Measurements from ENCODE around the gene TSPAN7.

Gene TSPAN7

GRCh38 chrX:38618180-38618579 lies 56.8 kb downstream of the TSPAN7 start:
- no peaks in the 10 kb centered on the region for H3K36me3 ChIP-seq (ENCODE audit: control insufficient read depth in 2 of 2, insufficient read depth in 2 of 2, low read length in 2 of 2)
- no peaks in the 10 kb centered on the region for H3K4me1 ChIP-seq (ENCODE audit: control insufficient read depth, insufficient read depth, low read length)
- H3K4me3 ChIP-seq (ENCODE audit: low read length in 2 of 2) = no peak overlapping the region
- no peaks in the 10 kb centered on the region for H3K9me3 ChIP-seq (ENCODE audit: control insufficient read depth in 2 of 2, low read length in 2 of 2)
- no peak overlapping the region for H3K27ac ChIP-seq (ENCODE audit: low read length)
- H3K9ac ChIP-seq (ENCODE audit: low read length in 2 of 2) = no peak overlapping the region
- peaks cover 0 to 13% of the 10 kb centered on the region in 2 donors for H3K27me3 ChIP-seq (ENCODE audit: control insufficient read depth in 1 of 2, insufficient read depth in 2 of 2, low read length in 2 of 2)

DNA sequence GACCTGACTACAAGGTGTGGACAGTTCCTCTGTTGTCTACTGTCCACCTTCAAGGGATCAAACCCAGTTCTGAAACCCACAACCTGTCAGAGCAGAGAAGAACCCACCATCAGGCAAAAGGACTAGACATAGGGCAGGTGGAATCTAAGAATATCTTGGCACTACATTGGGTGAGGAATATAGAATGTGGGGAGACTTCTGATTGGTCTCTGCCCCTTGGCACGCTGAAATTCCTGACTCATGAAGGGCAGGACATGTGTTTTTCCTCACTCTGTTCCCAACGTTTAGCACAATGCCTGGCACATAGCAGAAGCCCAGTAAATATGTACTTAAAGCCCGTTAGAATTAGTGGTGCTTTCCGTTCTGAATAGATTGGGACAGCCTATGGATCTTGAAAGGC lies 59.3 kb downstream of the TSPAN7 start:
- H3K36me3 ChIP-seq (ENCODE audit: control insufficient read depth in 2 of 2, insufficient read depth in 2 of 2, low read length in 2 of 2) = no peaks in the 10 kb centered on the region
- H3K4me3 ChIP-seq (ENCODE audit: low read length in 2 of 2) = no peak overlapping the region
- no peak overlapping the region for H3K27ac ChIP-seq (ENCODE audit: low read length)
- H3K9ac ChIP-seq (ENCODE audit: low read length in 2 of 2) = no peak overlapping the region
- H3K9me3 ChIP-seq (ENCODE audit: control insufficient read depth in 2 of 2, low read length in 2 of 2) = no peaks in the 10 kb centered on the region
- peaks cover 0 to 14% of the 10 kb centered on the region in 2 donors for H3K27me3 ChIP-seq (ENCODE audit: control insufficient read depth in 1 of 2, insufficient read depth in 2 of 2, low read length in 2 of 2)
- H3K4me1 ChIP-seq (ENCODE audit: control insufficient read depth, insufficient read depth, low read length) = no peaks in the 10 kb centered on the region

- no peak overlapping the region for H3K27ac ChIP-seq (ENCODE audit: low read length)
These were observed 65.0 kb downstream of the TSPAN7 start for GRCh38 chrX:38626296-38626695.

GRCh38 chrX:38627683-38628082 lies 66.3 kb downstream of the TSPAN7 start:
- no peaks in the 10 kb centered on the region for H3K36me3 ChIP-seq (ENCODE audit: control insufficient read depth in 2 of 2, insufficient read depth in 2 of 2, low read length in 2 of 2)
- no peaks in the 10 kb centered on the region for H3K4me1 ChIP-seq (ENCODE audit: control insufficient read depth, insufficient read depth, low read length)
- H3K27me3 ChIP-seq (ENCODE audit: control insufficient read depth in 1 of 2, insufficient read depth in 2 of 2, low read length in 2 of 2) = peaks cover 0 to 5% of the 10 kb centered on the region in 2 donors
- H3K9ac ChIP-seq (ENCODE audit: low read length in 2 of 2) = no peak overlapping the region
- no peak overlapping the region for H3K4me3 ChIP-seq (ENCODE audit: low read length in 2 of 2)
- H3K9me3 ChIP-seq (ENCODE audit: control insufficient read depth in 2 of 2, low read length in 2 of 2) = no peaks in the 10 kb centered on the region
- no peak overlapping the region for H3K27ac ChIP-seq (ENCODE audit: low read length)

More at GRCh38 chrX:38626296-38626695, 65.0 kb downstream of the TSPAN7 start:
- H3K9me3 ChIP-seq (ENCODE audit: control insufficient read depth in 2 of 2, low read length in 2 of 2) = no peaks in the 10 kb centered on the region
- H3K27me3 ChIP-seq (ENCODE audit: control insufficient read depth in 1 of 2, insufficient read depth in 2 of 2, low read length in 2 of 2) = peaks cover 0 to 9% of the 10 kb centered on the region in 2 donors
- H3K36me3 ChIP-seq (ENCODE audit: control insufficient read depth in 2 of 2, insufficient read depth in 2 of 2, low read length in 2 of 2) = no peaks in the 10 kb centered on the region
- no peak overlapping the region for H3K4me3 ChIP-seq (ENCODE audit: low read length in 2 of 2)
- no peaks in the 10 kb centered on the region for H3K4me1 ChIP-seq (ENCODE audit: control insufficient read depth, insufficient read depth, low read length)
- H3K9ac ChIP-seq (ENCODE audit: low read length in 2 of 2) = no peak overlapping the region

DNA sequence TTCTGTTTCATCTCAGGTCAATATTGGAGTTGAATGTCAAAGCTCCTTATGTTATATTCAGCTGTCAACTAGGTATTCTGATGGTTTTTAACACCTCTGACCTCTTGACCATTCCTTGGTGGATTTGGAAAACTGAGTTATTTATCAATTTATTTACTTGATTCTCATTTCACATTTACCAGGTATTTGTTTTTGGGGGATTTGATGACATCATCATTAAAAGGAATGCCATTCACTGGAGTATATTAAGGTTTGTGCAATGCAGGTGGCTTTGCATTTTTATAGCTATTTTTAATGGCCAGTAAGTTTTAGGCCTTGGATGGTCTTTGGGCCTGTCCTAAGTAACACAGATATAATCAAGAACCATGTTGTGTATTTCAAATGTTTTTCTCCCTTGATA lies 67.2 kb downstream of the TSPAN7 start:
- Histone ChIP-seq H3K27ac (ENCODE audit: low read length) (no peak overlapping the region), H3K4me1 (ENCODE audit: control insufficient read depth, insufficient read depth, low read length) (no peaks in the 10 kb centered on the region), H3K27me3 (ENCODE audit: control insufficient read depth in 1 of 2, insufficient read depth in 2 of 2, low read length in 2 of 2) (peaks cover 0 to 5% of the 10 kb centered on the region in 2 donors), H3K9ac (ENCODE audit: low read length in 2 of 2) (no peak overlapping the region), H3K9me3 (ENCODE audit: control insufficient read depth in 2 of 2, low read length in 2 of 2) (no peaks in the 10 kb centered on the region), H3K36me3 (ENCODE audit: control insufficient read depth in 2 of 2, insufficient read depth in 2 of 2, low read length in 2 of 2) (no peaks in the 10 kb centered on the region), H3K4me3 (ENCODE audit: low read length in 2 of 2) (no peak overlapping the region)

GRCh38 chrX:38632516-38632915 lies 71.2 kb downstream of the TSPAN7 start:
- Histone ChIP-seq H3K36me3 (ENCODE audit: control insufficient read depth in 2 of 2, insufficient read depth in 2 of 2, low read length in 2 of 2) (no peaks in the 10 kb centered on the region), H3K9ac (ENCODE audit: low read length in 2 of 2) (peak overlapping the region in 1 of 2 donors; percentile 1), H3K27me3 (ENCODE audit: control insufficient read depth in 1 of 2, insufficient read depth in 2 of 2, low read length in 2 of 2) (peaks cover 0 to 2% of the 10 kb centered on the region in 2 donors), H3K4me3 (ENCODE audit: low read length in 2 of 2) (peak overlapping the region; percentile 25 to 30), H3K4me1 (ENCODE audit: control insufficient read depth, insufficient read depth, low read length) (no peaks in the 10 kb centered on the region), H3K9me3 (ENCODE audit: control insufficient read depth in 2 of 2, low read length in 2 of 2) (no peaks in the 10 kb centered on the region), H3K27ac (ENCODE audit: low read length) (no peak overlapping the region)

DNA sequence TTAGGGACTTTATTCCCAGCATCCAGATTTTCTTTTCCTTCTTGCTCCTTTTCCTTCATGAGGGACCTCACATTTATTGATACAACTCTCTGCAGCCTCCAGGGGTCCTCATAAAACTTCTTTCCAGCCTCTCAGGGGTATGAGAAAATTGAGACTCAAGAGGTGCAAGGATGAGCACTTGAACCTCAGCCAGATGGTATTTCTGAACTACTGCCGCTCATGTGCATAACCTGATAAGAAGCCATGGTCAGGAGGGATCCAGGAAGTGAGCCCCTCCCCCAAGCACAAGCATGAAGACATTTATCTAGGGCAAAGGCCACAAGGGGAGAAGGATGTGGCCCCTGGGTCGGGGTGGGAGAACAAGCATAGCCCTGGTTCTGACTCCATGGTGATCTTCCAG lies 73.3 kb downstream of the TSPAN7 start:
- no peaks in the 10 kb centered on the region for H3K36me3 ChIP-seq (ENCODE audit: control insufficient read depth in 2 of 2, insufficient read depth in 2 of 2, low read length in 2 of 2)
- no peak overlapping the region for H3K27ac ChIP-seq (ENCODE audit: low read length)
- H3K4me1 ChIP-seq (ENCODE audit: control insufficient read depth, insufficient read depth, low read length) = no peaks in the 10 kb centered on the region
- H3K9ac ChIP-seq (ENCODE audit: low read length in 2 of 2) = no peak overlapping the region
- H3K9me3 ChIP-seq (ENCODE audit: control insufficient read depth in 2 of 2, low read length in 2 of 2) = no peaks in the 10 kb centered on the region
- peaks cover 0 to 2% of the 10 kb centered on the region in 2 donors for H3K27me3 ChIP-seq (ENCODE audit: control insufficient read depth in 1 of 2, insufficient read depth in 2 of 2, low read length in 2 of 2)
- H3K4me3 ChIP-seq (ENCODE audit: low read length in 2 of 2) = no peak overlapping the region

- Histone ChIP-seq H3K9ac (ENCODE audit: low read length in 2 of 2) (no peak overlapping the region), H3K36me3 (ENCODE audit: control insufficient read depth in 2 of 2, insufficient read depth in 2 of 2, low read length in 2 of 2) (no peaks in the 10 kb centered on the region), H3K4me1 (ENCODE audit: control insufficient read depth, insufficient read depth, low read length) (no peaks in the 10 kb centered on the region), H3K9me3 (ENCODE audit: control insufficient read depth in 2 of 2, low read length in 2 of 2) (no peaks in the 10 kb centered on the region), H3K27ac (ENCODE audit: low read length) (no peak overlapping the region), H3K4me3 (ENCODE audit: low read length in 2 of 2) (no peak overlapping the region), H3K27me3 (ENCODE audit: control insufficient read depth in 1 of 2, insufficient read depth in 2 of 2, low read length in 2 of 2) (peaks cover 0 to 5% of the 10 kb centered on the region in 2 donors)
These were observed 75.8 kb downstream of the TSPAN7 start for GRCh38 chrX:38636949-38637819.

DNA sequence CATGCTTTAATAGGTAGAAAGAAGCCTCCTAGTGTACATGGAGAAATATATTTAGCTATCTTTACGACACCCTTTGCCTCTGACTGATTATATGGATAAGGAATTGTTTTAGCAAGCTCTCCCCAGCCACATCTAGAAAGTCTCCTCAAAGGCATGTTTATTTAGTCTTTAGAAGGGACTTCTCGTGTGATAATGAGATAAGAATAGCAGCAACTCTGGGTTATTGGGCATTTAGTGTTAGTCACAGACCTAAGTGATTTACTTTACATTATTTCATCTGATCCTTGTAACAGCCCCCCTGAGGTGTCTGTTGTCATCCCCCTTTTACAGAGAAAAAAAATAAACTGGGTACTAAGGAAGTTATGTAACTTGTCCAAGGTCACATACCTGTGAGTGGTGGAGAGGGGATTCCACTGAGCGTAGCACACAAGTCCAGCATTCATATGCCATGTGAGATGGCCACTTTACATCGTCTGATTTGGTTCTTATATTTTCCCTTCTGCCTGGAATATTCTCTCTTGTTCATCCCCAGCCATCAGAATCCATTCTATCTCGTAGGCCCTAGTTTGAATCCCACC lies 77.7 kb downstream of the TSPAN7 start:
- Histone ChIP-seq H3K9me3 (ENCODE audit: control insufficient read depth in 2 of 2, low read length in 2 of 2) (no peaks in the 10 kb centered on the region), H3K27ac (ENCODE audit: low read length) (no peak overlapping the region), H3K27me3 (ENCODE audit: control insufficient read depth in 1 of 2, insufficient read depth in 2 of 2, low read length in 2 of 2) (peaks cover 0 to 5% of the 10 kb centered on the region in 2 donors), H3K9ac (ENCODE audit: low read length in 2 of 2) (no peak overlapping the region), H3K4me1 (ENCODE audit: control insufficient read depth, insufficient read depth, low read length) (no peaks in the 10 kb centered on the region), H3K4me3 (ENCODE audit: low read length in 2 of 2) (no peak overlapping the region), H3K36me3 (ENCODE audit: control insufficient read depth in 2 of 2, insufficient read depth in 2 of 2, low read length in 2 of 2) (no peaks in the 10 kb centered on the region)

- no peak overlapping the region for H3K4me3 ChIP-seq (ENCODE audit: low read length in 2 of 2)
- no peak overlapping the region for H3K9ac ChIP-seq (ENCODE audit: low read length in 2 of 2)
- no peaks in the 10 kb centered on the region for H3K4me1 ChIP-seq (ENCODE audit: control insufficient read depth, insufficient read depth, low read length)
- no peaks in the 10 kb centered on the region for H3K9me3 ChIP-seq (ENCODE audit: control insufficient read depth in 2 of 2, low read length in 2 of 2)
- H3K36me3 ChIP-seq (ENCODE audit: control insufficient read depth in 2 of 2, insufficient read depth in 2 of 2, low read length in 2 of 2) = no peaks in the 10 kb centered on the region
- H3K27ac ChIP-seq (ENCODE audit: low read length) = no peak overlapping the region
- H3K27me3 ChIP-seq (ENCODE audit: control insufficient read depth in 1 of 2, insufficient read depth in 2 of 2, low read length in 2 of 2) = peaks cover 0 to 5% of the 10 kb centered on the region in 2 donors
These were observed 78.4 kb downstream of the TSPAN7 start for GRCh38 chrX:38639730-38640129.

DNA sequence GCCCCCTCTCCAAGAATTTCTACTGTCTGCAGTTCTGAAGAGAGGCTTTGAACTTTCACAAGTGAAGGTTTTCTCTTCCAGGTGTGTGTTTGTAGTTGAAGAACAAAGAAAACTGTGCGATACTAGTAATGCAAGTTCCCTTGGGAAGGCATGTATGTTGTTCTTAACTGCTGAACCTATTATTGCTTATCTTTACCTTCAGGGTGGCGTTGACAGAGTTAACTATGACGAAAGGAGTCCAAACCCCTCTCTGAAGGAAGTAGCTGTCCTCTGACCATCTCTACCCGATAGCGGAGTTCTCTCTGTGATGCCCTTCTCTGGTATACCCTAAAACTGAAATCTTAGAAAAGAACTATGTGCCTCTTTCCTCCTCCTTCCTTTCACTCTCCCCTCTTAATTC lies 79.9 kb downstream of the TSPAN7 start:
- Histone ChIP-seq H3K36me3 (ENCODE audit: control insufficient read depth in 2 of 2, insufficient read depth in 2 of 2, low read length in 2 of 2) (no peaks in the 10 kb centered on the region), H3K9ac (ENCODE audit: low read length in 2 of 2) (no peak overlapping the region), H3K27ac (ENCODE audit: low read length) (no peak overlapping the region), H3K9me3 (ENCODE audit: control insufficient read depth in 2 of 2, low read length in 2 of 2) (no peaks in the 10 kb centered on the region), H3K27me3 (ENCODE audit: control insufficient read depth in 1 of 2, insufficient read depth in 2 of 2, low read length in 2 of 2) (peaks cover 0 to 5% of the 10 kb centered on the region in 2 donors), H3K4me3 (ENCODE audit: low read length in 2 of 2) (no peak overlapping the region), H3K4me1 (ENCODE audit: control insufficient read depth, insufficient read depth, low read length) (no peaks in the 10 kb centered on the region)

Measured in stomach smooth muscle (tissue), 2 donors.